Stimulated activated effector memory CD8-positive, alpha-beta T cell treated with anti-CD3 and anti-CD28 coated beads, Interleukin-12 subunit alpha, Interleukin-12 subunit beta, amount 100 ng/mL, for 72 hours (primary cell): Measurements from ENCODE around the gene FADS3.

Experiments
- ATAC-seq: fragments of 150-1000 bp; cut with Tn5 transposase; 2 replicates; pipeline ENCODE4 v1.10.0; 2021
- DNase-seq, 2 donors: peaks; one replicate each; pipeline ENCODE4 v3.0.0; 2021 to 2022; ENCODE audit warnings: low spot score in 2 of 2
- H3K27ac Mint-ChIP-seq: one replicate; pipeline ENCODE4 v1.8.0; 2022; ENCODE audit warnings: mild to moderate bottlenecking, mixed read lengths
- H3K36me3 Mint-ChIP-seq: one replicate; pipeline ENCODE4 v1.8.0; 2022; ENCODE audit warnings: mild to moderate bottlenecking, mixed read lengths
- H3K4me1 Mint-ChIP-seq: one replicate; pipeline ENCODE4 v1.8.0; 2022; ENCODE audit warnings: mixed read lengths
- H3K4me3 Mint-ChIP-seq: one replicate; pipeline ENCODE4 v1.8.0; 2022; ENCODE audit warnings: mild to moderate bottlenecking, mixed read lengths
- H3K9me3 Mint-ChIP-seq: one replicate; pipeline ENCODE4 v1.8.0; 2022; ENCODE audit warnings: mixed read lengths

Gene FADS3

GRCh38 chr11:61891331-61892084 lies at the start of gene FADS3:
Gene FADS3 (minus strand): TSS chr11:61891545. CDS start chr11:61891381, 164 bp downstream.
- Mint-ChIP-seq H3K36me3 (no peaks in the 10 kb centered on the region), H3K4me3 (peak within 1 kb of the TSS; percentile 84), H3K9me3 (no peaks in the 10 kb centered on the region), H3K27ac (peak within 1 kb of the TSS; percentile 71), H3K4me1 (peaks cover 17% of the 10 kb centered on the region)
- DNase-seq (peak; percentile 50 to 83), ATAC-seq (peak; percentile 79)

GRCh38 chr11:61940466-61940865 lies 49.1 kb upstream of the FADS3 start:
- no peak overlapping the region for H3K27ac Mint-ChIP-seq
- peaks cover 5% of the 10 kb centered on the region for H3K9me3 Mint-ChIP-seq
- H3K4me3 Mint-ChIP-seq: no peak overlapping the region
- no peak for ATAC-seq
- DNase-seq: no peak
- no peaks in the 10 kb centered on the region for H3K36me3 Mint-ChIP-seq
- no peaks in the 10 kb centered on the region for H3K4me1 Mint-ChIP-seq

- Mint-ChIP-seq H3K4me1 (no peaks in the 10 kb centered on the region), H3K27ac (no peak overlapping the region), H3K9me3 (peaks cover 7% of the 10 kb centered on the region), H3K4me3 (no peak overlapping the region), H3K36me3 (no peaks in the 10 kb centered on the region)
- no peak for ATAC-seq
- DNase-seq: no peak
Observed at GRCh38 chr11:61935861-61936260, 44.5 kb upstream of the FADS3 start.

GRCh38 chr11:61930933-61931332 lies 39.6 kb upstream of the FADS3 start:
- DNase-seq (no peak), ATAC-seq (no peak)
- no peaks in the 10 kb centered on the region for H3K4me1 Mint-ChIP-seq
- peaks cover 5% of the 10 kb centered on the region for H3K9me3 Mint-ChIP-seq
- H3K4me3 Mint-ChIP-seq: no peak overlapping the region
- H3K27ac Mint-ChIP-seq: no peak overlapping the region
- H3K36me3 Mint-ChIP-seq: no peaks in the 10 kb centered on the region

GRCh38 chr11:61928606-61929005 lies 37.3 kb upstream of the FADS3 start:
- peaks cover 2% of the 10 kb centered on the region for H3K9me3 Mint-ChIP-seq
- ATAC-seq (no peak), DNase-seq (no peak)

GRCh38 chr11:61927501-61927900 lies 36.2 kb upstream of the FADS3 start:
- H3K36me3 Mint-ChIP-seq: no peaks in the 10 kb centered on the region

More at GRCh38 chr11:61928606-61929005, 37.3 kb upstream of the FADS3 start:
- H3K4me3 Mint-ChIP-seq: no peak overlapping the region
- no peaks in the 10 kb centered on the region for H3K4me1 Mint-ChIP-seq
- no peak overlapping the region for H3K27ac Mint-ChIP-seq
- no peaks in the 10 kb centered on the region for H3K36me3 Mint-ChIP-seq

GRCh38 chr11:61926235-61926634 lies 34.9 kb upstream of the FADS3 start:
- Mint-ChIP-seq H3K4me3 (no peak overlapping the region), H3K9me3 (no peaks in the 10 kb centered on the region), H3K4me1 (no peaks in the 10 kb centered on the region), H3K36me3 (no peaks in the 10 kb centered on the region), H3K27ac (no peak overlapping the region)
- ATAC-seq (no peak), DNase-seq (no peak)

More at GRCh38 chr11:61927501-61927900, 36.2 kb upstream of the FADS3 start:
- Mint-ChIP-seq H3K9me3 (no peaks in the 10 kb centered on the region), H3K27ac (no peak overlapping the region), H3K4me3 (no peak overlapping the region), H3K4me1 (no peaks in the 10 kb centered on the region)
- no peak for DNase-seq
- no peak for ATAC-seq

GRCh38 chr11:61925736-61926135 lies 34.4 kb upstream of the FADS3 start:
- no peaks in the 10 kb centered on the region for H3K4me1 Mint-ChIP-seq
- H3K4me3 Mint-ChIP-seq: no peak overlapping the region
- DNase-seq: no peak
- no peaks in the 10 kb centered on the region for H3K9me3 Mint-ChIP-seq
- no peaks in the 10 kb centered on the region for H3K36me3 Mint-ChIP-seq
- ATAC-seq: no peak
- no peak overlapping the region for H3K27ac Mint-ChIP-seq

GRCh38 chr11:61924064-61924455 lies 32.7 kb upstream of the FADS3 start:
- ATAC-seq (no peak), DNase-seq (no peak)
- Mint-ChIP-seq H3K4me3 (no peak overlapping the region), H3K4me1 (no peaks in the 10 kb centered on the region), H3K36me3 (no peaks in the 10 kb centered on the region), H3K9me3 (no peaks in the 10 kb centered on the region), H3K27ac (no peak overlapping the region)

- ATAC-seq (peak; percentile 14), DNase-seq (no peak)
- Mint-ChIP-seq H3K36me3 (no peaks in the 10 kb centered on the region), H3K27ac (no peak overlapping the region), H3K9me3 (no peaks in the 10 kb centered on the region), H3K4me1 (peaks cover 1% of the 10 kb centered on the region), H3K4me3 (no peak overlapping the region)
Observed at GRCh38 chr11:61923166-61924063, 32.1 kb upstream of the FADS3 start.

- no peak for DNase-seq
- Mint-ChIP-seq H3K9me3 (no peaks in the 10 kb centered on the region), H3K27ac (no peak overlapping the region), H3K36me3 (no peaks in the 10 kb centered on the region), H3K4me1 (peaks cover 10% of the 10 kb centered on the region), H3K4me3 (no peak overlapping the region)
- no peak for ATAC-seq
Observed at GRCh38 chr11:61922539-61922938, 31.2 kb upstream of the FADS3 start.

- Mint-ChIP-seq H3K4me1 (peaks cover 12% of the 10 kb centered on the region), H3K27ac (no peak overlapping the region), H3K4me3 (no peak overlapping the region), H3K36me3 (no peaks in the 10 kb centered on the region), H3K9me3 (no peaks in the 10 kb centered on the region)
- DNase-seq (no peak), ATAC-seq (no peak)
Observed at GRCh38 chr11:61921446-61921845, 30.1 kb upstream of the FADS3 start.

- no peak overlapping the region for H3K4me3 Mint-ChIP-seq
- no peak overlapping the region for H3K27ac Mint-ChIP-seq
Observed at GRCh38 chr11:61919705-61920631, 28.6 kb upstream of the FADS3 start.

GRCh38 chr11:61918938-61919704 lies 27.8 kb upstream of the FADS3 start:
- Mint-ChIP-seq H3K9me3 (no peaks in the 10 kb centered on the region), H3K4me3 (no peak overlapping the region), H3K36me3 (no peaks in the 10 kb centered on the region), H3K27ac (no peak overlapping the region), H3K4me1 (peaks cover 12% of the 10 kb centered on the region)
- DNase-seq (no peak), ATAC-seq (no peak)

More at GRCh38 chr11:61919705-61920631, 28.6 kb upstream of the FADS3 start:
- Mint-ChIP-seq H3K9me3 (no peaks in the 10 kb centered on the region), H3K4me1 (peaks cover 12% of the 10 kb centered on the region), H3K36me3 (no peaks in the 10 kb centered on the region)
- ATAC-seq (no peak), DNase-seq (no peak)
